Measurements from ENCODE around the gene USP44.
"Not testable (repeated sequence)": the region's sequence is repeated elsewhere in the genome, so short reads cannot be mapped to it uniquely, and the experiment has no call there.

GRCh38 chr12:95482564-95482963 lies 68.7 kb downstream of the USP44 start:
- not testable (repeated sequence) for TF ChIP-seq CTCF, POLR2A (IDR thresholded peaks at IDR 0.05)
